HG03432 (cell line): Measurements from ENCODE around the gene MYH9.

Experiments
- ATAC-seq: cut with Tn5 transposase; IDR thresholded peaks from one replicate; pipeline ENCODE4 v1.9.1; 2021; ENCODE audit warnings: mild to moderate bottlenecking, moderate library complexity; ENCODE audit not compliant: unreplicated experiment

MYH9 gene

GRCh38 chr22:36319595-36320497 lies 67.9 kb downstream of the MYH9 start:
- no peak for ATAC-seq

- no peak for ATAC-seq
These were observed 69.3 kb downstream of the MYH9 start for GRCh38 chr22:36318442-36318841.

GRCh38 chr22:36317658-36318271 lies 70.0 kb downstream of the MYH9 start:
- ATAC-seq = no peak

- ATAC-seq = no peak
These were observed 71.3 kb downstream of the MYH9 start for GRCh38 chr22:36316419-36316818.

GRCh38 chr22:36315325-36315724 lies 72.4 kb downstream of the MYH9 start:
- no peak for ATAC-seq

GRCh38 chr22:36311386-36312085 lies 76.2 kb downstream of the MYH9 start:
- ATAC-seq = no peak

- ATAC-seq = no peak
These were observed 78.9 kb downstream of the MYH9 start for GRCh38 chr22:36308880-36309279.

- no peak for ATAC-seq
These were observed 81.5 kb downstream of the MYH9 start for GRCh38 chr22:36306227-36306626.

- ATAC-seq = no peak
These were observed 82.0 kb downstream of the MYH9 start for GRCh38 chr22:36305813-36306212.

GRCh38 chr22:36304429-36304828 lies 83.3 kb downstream of the MYH9 start:
- no peak for ATAC-seq

GRCh38 chr22:36303874-36304273 lies 83.9 kb downstream of the MYH9 start:
- ATAC-seq = no peak

- no peak for ATAC-seq
These were observed 84.7 kb downstream of the MYH9 start for GRCh38 chr22:36303115-36303467.

- no peak for ATAC-seq
These were observed 85.2 kb downstream of the MYH9 start for GRCh38 chr22:36302439-36303114.

- no peak for ATAC-seq
These were observed 85.9 kb downstream of the MYH9 start for GRCh38 chr22:36301851-36302250.

- no peak for ATAC-seq
These were observed 86.4 kb downstream of the MYH9 start for GRCh38 chr22:36301384-36301828.

- no peak for ATAC-seq
These were observed 87.2 kb downstream of the MYH9 start for GRCh38 chr22:36300396-36301212.

- ATAC-seq = no peak
These were observed 87.9 kb downstream of the MYH9 start for GRCh38 chr22:36299911-36300310.

- ATAC-seq = no peak
These were observed 88.5 kb downstream of the MYH9 start for GRCh38 chr22:36299295-36299694.

- no peak for ATAC-seq
These were observed 89.2 kb downstream of the MYH9 start for GRCh38 chr22:36298601-36299000.

GRCh38 chr22:36298118-36298517 lies 89.6 kb downstream of the MYH9 start:
- ATAC-seq = no peak
